ENCODE data around the gene A4GNT.
"Not testable (repeated sequence)": the region's sequence is repeated elsewhere in the genome, so short reads cannot be mapped to it uniquely, and the experiment has no call there.

The A4GNT gene

DNA sequence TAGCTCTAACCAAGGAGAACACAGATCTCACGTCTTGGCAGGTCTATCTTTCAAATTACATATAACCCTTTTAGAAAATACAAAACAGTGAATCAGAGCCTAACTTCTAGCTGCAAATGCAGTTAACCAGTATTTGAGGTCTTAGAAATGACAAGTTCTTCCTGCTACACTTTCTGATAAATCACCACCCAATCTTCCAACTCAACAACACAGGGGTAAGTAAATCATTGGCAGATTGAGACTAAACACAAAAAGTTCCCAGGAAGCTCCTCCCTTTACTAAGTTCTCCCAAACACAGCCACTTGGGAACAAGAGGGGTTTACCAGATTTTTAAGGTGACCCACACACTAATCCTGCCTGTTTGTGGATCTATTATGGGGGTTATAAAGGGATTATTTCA lies at the start of gene A4GNT:
A4GNT (minus strand) TSS at position 152 of the 400 bp plus-strand sequence. CDS start 1,134 bp downstream, outside the sequence.
- Histone ChIP-seq H3K27me3 (ENCODE audit: control insufficient read depth, insufficient read depth, low read length) (no peaks in the 10 kb centered on the region), H3K36me3 (ENCODE audit: control insufficient read depth, insufficient read depth, low read length) (no peaks in the 10 kb centered on the region), H3K4me1 (ENCODE audit: control insufficient read depth, insufficient read depth, low read length) (peaks cover 24% of the 10 kb centered on the region), H3K9me3 (ENCODE audit: control insufficient read depth, low read length) (no peaks in the 10 kb centered on the region), H3K4me3 (ENCODE audit: low read length) (no peak within 1 kb of the TSS), H3K9ac (ENCODE audit: low read length) (no peak within 1 kb of the TSS)

DNA sequence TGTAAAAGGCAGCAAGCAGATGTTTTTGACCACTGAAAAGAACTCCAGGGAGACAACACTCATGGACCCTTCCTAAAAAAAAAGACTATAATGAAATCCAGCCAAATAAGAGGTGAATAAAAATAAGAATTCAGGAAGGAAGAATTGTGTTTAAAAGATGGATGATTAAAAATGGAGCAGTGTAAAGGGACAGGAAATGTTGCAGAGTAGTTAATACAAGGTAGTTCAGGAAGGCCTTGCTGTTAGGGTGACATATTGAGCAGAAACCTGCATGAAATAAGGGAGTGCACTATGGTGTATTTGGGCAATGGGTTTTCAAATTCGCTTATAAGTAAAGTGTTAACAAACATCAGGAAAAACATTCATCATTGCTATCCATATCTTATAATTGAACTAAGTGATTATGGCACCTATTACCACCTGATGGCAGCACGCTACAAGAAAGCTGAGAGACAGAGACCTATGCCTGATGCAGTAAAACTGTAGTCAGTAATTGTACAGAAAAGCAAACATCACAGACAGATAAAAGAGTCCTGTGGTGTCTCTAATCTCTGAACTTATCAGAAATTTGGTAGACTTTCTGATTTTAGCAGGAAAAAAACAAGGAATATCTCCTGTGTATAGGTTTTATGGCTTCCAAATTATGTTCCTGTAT lies 48.3 kb upstream of the A4GNT start:
- Histone ChIP-seq H3K36me3 (ENCODE audit: control insufficient read depth, insufficient read depth, low read length) (no peaks in the 10 kb centered on the region), H3K9me3 (ENCODE audit: control insufficient read depth, low read length) (no peaks in the 10 kb centered on the region), H3K4me3 (ENCODE audit: low read length) (no peak overlapping the region), H3K27me3 (ENCODE audit: control insufficient read depth, insufficient read depth, low read length) (no peaks in the 10 kb centered on the region), H3K4me1 (ENCODE audit: control insufficient read depth, insufficient read depth, low read length) (peaks cover under 1% of the 10 kb centered on the region), H3K9ac (ENCODE audit: low read length) (no peak overlapping the region)

DNA sequence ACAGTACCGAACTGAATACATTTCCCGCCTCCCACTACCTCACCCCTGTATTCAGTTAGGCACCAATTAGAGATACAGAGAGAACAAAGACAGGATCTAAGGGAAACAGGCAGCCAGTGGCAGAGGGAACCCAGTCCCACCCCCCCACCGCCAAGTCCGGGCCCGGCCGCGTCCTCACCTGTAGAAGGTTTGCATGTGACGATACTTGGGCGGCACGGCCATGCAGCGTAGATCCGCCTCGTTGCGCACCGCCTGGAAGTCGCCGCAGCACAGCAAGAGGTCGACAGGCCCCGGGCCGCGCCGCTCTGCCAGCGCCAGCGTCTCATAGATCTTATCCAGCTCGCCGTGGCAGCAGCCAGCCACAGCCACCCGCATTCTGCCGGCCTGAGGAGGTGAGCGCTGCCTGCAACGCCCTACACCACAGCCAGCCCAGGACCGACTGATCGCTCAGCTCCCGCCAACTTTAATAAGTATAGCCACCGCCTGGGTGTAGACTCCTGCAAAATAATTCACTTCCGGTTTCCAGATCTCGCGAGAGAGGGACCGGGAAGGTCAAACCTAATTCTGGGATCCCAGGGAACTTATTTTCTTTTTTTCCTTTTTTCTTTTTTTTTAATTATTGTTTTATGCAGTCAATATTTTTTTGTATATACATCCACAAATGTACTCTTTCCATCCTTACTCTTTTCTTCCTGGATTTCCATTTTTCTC lies 42.4 kb upstream of the A4GNT start, which contains the start of gene DBR1:
DBR1 (minus strand) TSS at position 501 of the 711 bp plus-strand sequence; CDS start at position 375, 126 bp downstream.
- Histone ChIP-seq H3K9me3 (ENCODE audit: control insufficient read depth, low read length) (no peaks in the 10 kb centered on the region), H3K27me3 (ENCODE audit: control insufficient read depth, insufficient read depth, low read length) (no peaks in the 10 kb centered on the region), H3K4me3 (ENCODE audit: low read length) (peak within 1 kb of the TSS; percentile 83), H3K36me3 (ENCODE audit: control insufficient read depth, insufficient read depth, low read length) (no peaks in the 10 kb centered on the region), H3K4me1 (ENCODE audit: control insufficient read depth, insufficient read depth, low read length) (no peaks in the 10 kb centered on the region), H3K9ac (ENCODE audit: low read length) (peak within 1 kb of the TSS; percentile 68)

DNA sequence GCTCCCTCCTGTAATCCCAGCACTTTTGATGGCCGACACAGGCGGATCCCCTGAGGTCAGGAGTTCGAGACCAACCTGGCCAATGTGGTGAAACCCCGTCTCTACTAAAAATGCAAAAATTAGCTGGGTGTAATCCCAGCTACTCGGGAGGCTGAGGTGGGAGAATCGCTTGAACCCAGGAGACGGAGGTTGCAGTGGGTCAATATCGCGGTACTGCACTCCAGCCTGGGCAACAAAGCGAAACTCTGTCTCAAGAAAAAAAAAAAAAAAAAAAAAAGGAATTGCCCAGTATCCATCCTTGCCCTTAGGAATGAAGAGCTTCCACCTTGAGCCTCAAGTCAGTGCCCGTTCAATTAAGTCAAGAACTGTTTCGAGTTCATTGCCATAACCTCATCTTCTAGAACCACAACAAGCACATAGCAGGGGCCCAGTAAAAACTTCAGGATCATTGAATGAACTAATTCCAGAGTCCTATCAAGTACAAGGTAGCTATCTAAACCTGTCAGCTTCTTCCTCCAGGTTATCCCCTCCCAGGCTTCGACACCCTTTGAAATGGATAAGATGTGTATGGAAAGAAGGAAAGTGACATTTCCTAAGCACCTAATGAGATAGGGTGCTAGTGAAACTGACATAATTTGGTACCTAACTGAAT lies 41.7 kb upstream of the A4GNT start:
- Histone ChIP-seq H3K27me3 (ENCODE audit: control insufficient read depth, insufficient read depth, low read length) (no peaks in the 10 kb centered on the region), H3K4me1 (ENCODE audit: control insufficient read depth, insufficient read depth, low read length) (no peaks in the 10 kb centered on the region), H3K36me3 (ENCODE audit: control insufficient read depth, insufficient read depth, low read length) (no peaks in the 10 kb centered on the region), H3K4me3 (ENCODE audit: low read length) (peak overlapping the region; percentile 83), H3K9me3 (ENCODE audit: control insufficient read depth, low read length) (no peaks in the 10 kb centered on the region), H3K9ac (ENCODE audit: low read length) (peak overlapping the region; percentile 68)

DNA sequence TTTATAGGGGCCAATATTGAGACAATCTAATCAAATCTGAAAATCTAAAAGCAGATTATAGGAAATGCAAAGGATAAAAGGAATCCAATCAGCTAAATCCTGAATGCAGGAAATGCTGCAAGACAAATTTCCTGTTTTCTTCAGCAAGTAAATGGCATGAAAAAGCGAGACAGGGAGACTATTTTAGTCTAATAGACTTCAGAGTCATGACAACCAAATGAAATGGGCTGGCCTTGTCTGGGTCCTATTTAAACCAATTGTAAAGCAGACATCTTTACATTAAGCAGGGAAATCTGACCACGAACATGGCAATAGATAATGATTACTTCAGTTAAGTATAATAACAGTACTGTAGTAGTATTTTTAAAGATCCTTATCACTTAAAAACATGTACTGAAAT lies 40.4 kb upstream of the A4GNT start:
- Histone ChIP-seq H3K4me1 (ENCODE audit: control insufficient read depth, insufficient read depth, low read length) (no peaks in the 10 kb centered on the region), H3K36me3 (ENCODE audit: control insufficient read depth, insufficient read depth, low read length) (no peaks in the 10 kb centered on the region), H3K4me3 (ENCODE audit: low read length) (no peak overlapping the region), H3K9me3 (ENCODE audit: control insufficient read depth, low read length) (no peaks in the 10 kb centered on the region), H3K27me3 (ENCODE audit: control insufficient read depth, insufficient read depth, low read length) (no peaks in the 10 kb centered on the region), H3K9ac (ENCODE audit: low read length) (no peak overlapping the region)

DNA sequence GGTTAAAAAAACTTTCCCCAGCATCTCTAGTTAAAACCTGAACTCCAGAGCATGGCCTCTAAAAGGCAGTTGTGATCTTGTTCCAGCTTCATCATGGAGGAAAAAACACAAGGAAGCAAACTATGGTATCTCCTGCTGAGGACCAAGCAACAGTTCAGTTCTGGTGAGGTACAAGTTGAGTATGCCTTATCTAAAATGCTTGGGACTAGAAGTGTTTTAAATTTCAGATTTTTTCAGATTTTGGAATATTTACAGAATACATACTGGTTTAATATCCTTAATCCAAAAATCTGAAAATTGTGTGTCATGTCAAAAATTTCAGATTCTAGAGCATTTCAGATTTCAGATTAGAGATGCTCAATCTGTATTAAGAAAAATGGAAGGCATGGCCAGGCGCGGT lies 32.9 kb upstream of the A4GNT start:
- no peaks in the 10 kb centered on the region for H3K4me1 ChIP-seq (ENCODE audit: control insufficient read depth, insufficient read depth, low read length)
- H3K9me3 ChIP-seq (ENCODE audit: control insufficient read depth, low read length): no peaks in the 10 kb centered on the region
- no peak overlapping the region for H3K9ac ChIP-seq (ENCODE audit: low read length)
- no peak overlapping the region for H3K4me3 ChIP-seq (ENCODE audit: low read length)
- H3K36me3 ChIP-seq (ENCODE audit: control insufficient read depth, insufficient read depth, low read length): no peaks in the 10 kb centered on the region
- no peaks in the 10 kb centered on the region for H3K27me3 ChIP-seq (ENCODE audit: control insufficient read depth, insufficient read depth, low read length)

DNA sequence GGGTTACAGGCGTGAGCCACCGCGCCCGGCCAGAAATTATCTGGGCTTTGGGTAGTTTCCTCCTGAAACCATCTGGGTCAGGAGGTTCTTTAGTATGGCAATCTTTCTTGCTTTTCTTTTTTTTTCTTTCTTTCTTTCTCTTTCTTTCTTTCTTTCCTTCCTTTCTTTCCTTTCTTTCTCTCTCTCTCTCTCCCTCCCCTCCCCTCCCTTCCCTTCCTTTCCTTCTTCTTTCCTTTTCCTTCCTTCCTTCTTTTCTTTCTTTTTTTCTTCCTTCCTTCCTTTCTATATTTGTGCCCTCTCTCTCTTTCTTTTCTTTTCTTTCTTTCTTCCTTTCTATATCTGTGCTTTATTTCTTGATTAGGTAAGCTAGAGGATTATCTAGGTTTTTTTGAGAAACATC lies 25.6 kb upstream of the A4GNT start:
- Histone ChIP-seq H3K27me3 (ENCODE audit: control insufficient read depth, insufficient read depth, low read length) (no peaks in the 10 kb centered on the region), H3K9me3 (ENCODE audit: control insufficient read depth, low read length) (no peaks in the 10 kb centered on the region), H3K36me3 (ENCODE audit: control insufficient read depth, insufficient read depth, low read length) (no peaks in the 10 kb centered on the region), H3K4me3 (ENCODE audit: low read length) (no peak overlapping the region), H3K9ac (ENCODE audit: low read length) (no peak overlapping the region), H3K4me1 (ENCODE audit: control insufficient read depth, insufficient read depth, low read length) (no peaks in the 10 kb centered on the region)

DNA sequence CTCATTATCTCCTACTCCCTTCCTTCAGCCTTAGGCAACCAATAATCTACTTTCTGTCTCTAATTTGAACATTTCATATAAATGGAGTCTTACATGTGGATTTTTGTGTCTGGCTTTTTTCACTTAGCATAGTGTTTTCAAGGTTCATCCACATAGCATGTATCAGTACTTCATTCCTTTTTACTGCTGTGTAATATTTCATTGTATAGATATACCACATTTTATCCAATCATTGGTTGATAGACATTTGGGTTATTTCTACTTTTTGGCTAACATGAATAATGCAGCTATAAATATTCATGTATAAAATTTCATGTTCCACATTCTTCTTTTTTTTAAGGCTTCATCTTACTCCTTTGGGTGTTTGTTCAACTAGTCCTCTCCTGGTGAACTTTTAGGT lies 22.3 kb upstream of the A4GNT start:
- no peak overlapping the region for H3K9ac ChIP-seq (ENCODE audit: low read length)
- H3K4me3 ChIP-seq (ENCODE audit: low read length): no peak overlapping the region
- H3K9me3 ChIP-seq (ENCODE audit: control insufficient read depth, low read length): no peaks in the 10 kb centered on the region
- H3K27me3 ChIP-seq (ENCODE audit: control insufficient read depth, insufficient read depth, low read length): no peaks in the 10 kb centered on the region
- no peaks in the 10 kb centered on the region for H3K36me3 ChIP-seq (ENCODE audit: control insufficient read depth, insufficient read depth, low read length)
- no peaks in the 10 kb centered on the region for H3K4me1 ChIP-seq (ENCODE audit: control insufficient read depth, insufficient read depth, low read length)

DNA sequence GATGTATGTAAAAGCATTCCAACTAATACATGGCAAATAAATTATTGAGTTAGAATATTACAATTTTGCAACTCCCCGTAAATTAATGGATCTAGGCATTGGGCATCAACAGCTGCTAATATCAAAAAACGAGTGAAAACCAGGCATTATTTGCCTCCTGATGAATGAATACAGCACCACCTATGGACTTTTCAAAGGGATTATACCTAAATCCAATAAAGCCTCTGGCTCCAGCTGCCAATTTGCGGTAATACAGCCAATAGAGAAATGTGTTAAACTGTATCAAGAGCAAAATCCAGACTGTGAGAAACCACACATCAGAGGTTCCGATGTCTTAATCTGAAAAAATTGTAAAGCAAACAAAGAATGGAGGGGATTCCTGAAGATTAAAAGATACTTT lies 16.3 kb upstream of the A4GNT start:
- Histone ChIP-seq H3K27me3 (ENCODE audit: control insufficient read depth, insufficient read depth, low read length) (no peaks in the 10 kb centered on the region), H3K36me3 (ENCODE audit: control insufficient read depth, insufficient read depth, low read length) (no peaks in the 10 kb centered on the region), H3K4me1 (ENCODE audit: control insufficient read depth, insufficient read depth, low read length) (no peaks in the 10 kb centered on the region), H3K9ac (ENCODE audit: low read length) (no peak overlapping the region), H3K4me3 (ENCODE audit: low read length) (no peak overlapping the region), H3K9me3 (ENCODE audit: control insufficient read depth, low read length) (no peaks in the 10 kb centered on the region)

DNA sequence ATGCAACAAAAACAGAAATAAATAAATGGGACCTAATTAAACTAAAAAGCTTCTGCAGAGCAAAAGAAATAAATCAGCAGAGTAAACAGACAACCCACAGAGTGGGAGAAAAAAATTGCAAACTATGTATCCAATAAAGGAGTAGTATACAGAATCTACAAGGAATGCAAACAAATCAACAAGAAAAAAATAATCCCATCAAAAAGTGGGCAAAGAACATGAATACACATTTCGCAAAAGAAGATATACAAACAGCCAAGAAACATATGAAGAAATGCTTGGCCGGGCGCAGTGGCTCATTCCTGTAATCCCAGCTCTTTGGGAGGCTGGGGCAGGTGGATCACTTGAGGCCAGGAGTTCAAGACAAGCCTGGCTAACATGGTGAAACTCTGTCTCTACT lies 10.0 kb upstream of the A4GNT start:
- not testable (repeated sequence) for H3K4me3 ChIP-seq (ENCODE audit: low read length); H3K9me3 ChIP-seq (ENCODE audit: control insufficient read depth, low read length); H3K36me3 ChIP-seq (ENCODE audit: control insufficient read depth, insufficient read depth, low read length); H3K4me1 ChIP-seq (ENCODE audit: control insufficient read depth, insufficient read depth, low read length); H3K27me3 ChIP-seq (ENCODE audit: control insufficient read depth, insufficient read depth, low read length); H3K9ac ChIP-seq (ENCODE audit: low read length)

DNA sequence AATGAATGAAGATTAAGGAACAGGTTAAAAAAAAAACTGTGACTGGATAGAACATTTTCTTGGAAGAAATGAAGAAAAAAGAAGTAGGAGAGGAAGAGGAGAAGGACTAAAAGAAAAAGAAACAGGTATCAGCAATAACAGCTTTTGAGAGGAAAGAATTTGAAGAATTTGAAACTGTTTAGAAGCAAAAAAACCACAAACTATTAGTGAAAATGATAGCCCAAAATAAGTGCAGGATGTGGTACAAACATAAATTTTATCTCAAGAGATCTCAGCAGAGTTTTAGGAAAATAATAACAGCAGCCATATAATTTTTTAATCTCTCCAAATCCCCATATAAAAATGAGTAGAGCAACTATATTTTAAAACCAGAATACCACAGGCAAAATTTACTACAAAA lies 8.8 kb upstream of the A4GNT start:
- no peak overlapping the region for H3K9ac ChIP-seq (ENCODE audit: low read length)
- no peaks in the 10 kb centered on the region for H3K27me3 ChIP-seq (ENCODE audit: control insufficient read depth, insufficient read depth, low read length)
- no peak overlapping the region for H3K4me3 ChIP-seq (ENCODE audit: low read length)
- H3K4me1 ChIP-seq (ENCODE audit: control insufficient read depth, insufficient read depth, low read length): peaks cover 10% of the 10 kb centered on the region
- H3K36me3 ChIP-seq (ENCODE audit: control insufficient read depth, insufficient read depth, low read length): no peaks in the 10 kb centered on the region
- no peaks in the 10 kb centered on the region for H3K9me3 ChIP-seq (ENCODE audit: control insufficient read depth, low read length)

DNA sequence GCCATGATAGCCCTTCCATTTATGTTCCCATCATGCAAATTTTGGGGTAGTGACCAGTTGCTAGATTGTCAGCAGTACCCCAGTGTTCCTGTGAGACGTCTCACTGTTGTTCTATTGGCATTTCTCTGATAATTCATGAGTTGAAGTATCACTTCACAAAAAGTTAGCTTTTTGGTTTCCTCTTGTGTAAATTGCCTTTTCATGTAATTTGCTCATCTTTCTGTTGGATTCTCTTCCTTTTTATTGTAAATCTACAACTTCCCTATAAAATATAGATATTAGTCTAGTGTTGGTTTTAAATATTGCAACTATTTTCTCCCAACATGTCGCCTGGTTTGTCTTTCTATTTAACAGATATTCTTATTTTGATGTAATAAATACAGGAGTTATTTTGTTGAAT lies 7.5 kb upstream of the A4GNT start:
- Histone ChIP-seq H3K36me3 (ENCODE audit: control insufficient read depth, insufficient read depth, low read length) (no peaks in the 10 kb centered on the region), H3K9me3 (ENCODE audit: control insufficient read depth, low read length) (no peaks in the 10 kb centered on the region), H3K9ac (ENCODE audit: low read length) (no peak overlapping the region), H3K27me3 (ENCODE audit: control insufficient read depth, insufficient read depth, low read length) (no peaks in the 10 kb centered on the region), H3K4me1 (ENCODE audit: control insufficient read depth, insufficient read depth, low read length) (peaks cover 12% of the 10 kb centered on the region), H3K4me3 (ENCODE audit: low read length) (no peak overlapping the region)
